ENCODE measurements around the gene CAP1.

The CAP1 gene

DNA sequence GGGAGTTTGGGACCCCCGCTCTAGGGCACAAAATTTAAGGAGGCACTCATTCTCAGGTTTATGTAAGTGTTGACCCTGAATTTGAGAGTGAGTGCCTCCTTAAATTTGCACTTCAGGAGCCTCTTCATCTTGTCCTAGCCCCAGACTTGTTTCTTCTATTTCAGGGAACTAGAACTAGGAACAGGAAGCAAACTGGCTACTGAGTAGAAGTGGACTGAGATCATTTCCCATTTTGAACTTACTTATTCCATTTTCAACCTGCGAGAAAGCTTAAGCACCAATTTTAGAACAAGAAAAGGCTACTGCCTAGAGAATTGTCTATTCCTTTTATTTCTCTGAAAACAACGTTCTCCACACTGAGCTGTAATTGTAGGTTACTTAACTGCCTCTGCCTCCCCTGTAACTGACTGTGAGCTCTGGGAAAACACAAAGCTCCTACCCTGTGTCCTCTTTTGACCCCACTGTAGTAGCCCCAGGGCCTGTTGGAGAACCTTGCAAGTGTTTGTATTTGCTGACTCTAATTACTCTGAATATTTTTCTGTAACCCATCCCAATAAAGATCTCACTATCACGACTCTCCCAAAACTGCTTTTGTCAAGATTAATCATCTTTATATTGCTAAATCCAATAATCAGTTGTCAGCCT, 54.1 kb downstream of the CAP1 start:
- DNase-seq (ENCODE audit: low read depth in 2 of 2, low spot score in 1 of 2): no peak

DNA sequence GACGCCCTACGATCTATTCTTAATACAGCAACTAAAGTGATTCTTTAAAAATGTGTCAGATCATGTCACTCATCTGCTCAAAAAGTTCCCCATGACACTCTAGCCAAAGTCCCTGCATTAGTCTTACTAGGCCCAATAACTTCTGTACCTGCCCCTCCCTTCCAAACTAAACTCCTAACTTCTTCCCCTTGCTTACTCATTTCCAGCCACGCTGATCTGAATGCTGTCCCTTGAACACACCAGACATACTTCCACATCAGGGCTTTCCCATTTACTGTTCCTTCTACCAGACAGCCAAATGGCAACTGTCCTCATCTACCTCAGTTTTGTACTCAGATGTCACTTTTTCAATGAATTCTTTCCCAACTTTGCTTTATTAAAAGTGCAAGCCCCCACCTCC, 55.3 kb downstream of the CAP1 start:
- DNase-seq (ENCODE audit: low read depth in 2 of 2, low spot score in 1 of 2): no peak

GRCh38 chr1:40096646-40096976, 56.1 kb downstream of the CAP1 start:
- no peak for DNase-seq (ENCODE audit: low read depth in 2 of 2, low spot score in 1 of 2)

DNA sequence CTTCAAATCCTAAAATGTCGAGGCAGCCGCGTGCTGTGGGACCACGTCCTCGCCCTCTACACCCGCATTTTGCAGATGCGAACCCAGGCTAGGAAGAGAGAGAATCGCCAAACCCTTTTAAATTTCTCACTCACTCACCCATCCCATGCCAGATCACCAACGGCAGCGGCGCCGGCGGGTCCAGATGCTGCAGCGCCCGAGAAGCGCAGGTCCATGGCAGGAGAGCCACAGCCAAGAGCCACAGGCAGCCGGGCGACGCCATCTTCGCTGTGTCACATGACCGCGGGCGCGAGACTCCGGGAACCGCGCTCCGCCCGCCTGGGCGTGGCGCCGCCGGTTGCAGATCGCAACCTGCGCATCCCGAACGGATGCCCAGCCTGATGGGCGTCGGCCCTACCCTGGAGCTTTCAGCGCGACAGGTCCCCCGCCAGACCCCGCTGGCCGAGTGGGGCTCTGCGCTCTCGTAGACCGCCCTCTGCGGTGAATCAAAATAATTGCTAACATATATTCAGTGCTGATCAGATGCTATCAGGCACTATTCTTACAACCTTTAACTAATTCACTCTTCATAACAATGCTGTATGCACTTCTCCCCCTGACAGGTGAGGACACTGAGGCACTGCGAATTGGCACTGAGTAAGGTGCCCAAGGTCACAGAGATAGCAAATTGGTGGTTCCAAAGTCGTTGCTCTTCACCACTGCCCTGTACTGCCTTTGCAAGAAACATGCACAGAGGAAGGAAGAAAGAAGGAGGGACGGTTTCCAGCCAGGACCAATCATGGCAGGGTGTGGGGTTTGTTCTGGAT, 56.7 kb downstream of the CAP1 start, which contains the start of gene PPT1:
Gene PPT1 (minus strand): TSS at position 276 of the 806 bp plus-strand sequence. CDS start 14 bp downstream, at position 262.
- peak; percentile 35 to 59 for DNase-seq (ENCODE audit: low read depth in 2 of 2, low spot score in 1 of 2)

DNA sequence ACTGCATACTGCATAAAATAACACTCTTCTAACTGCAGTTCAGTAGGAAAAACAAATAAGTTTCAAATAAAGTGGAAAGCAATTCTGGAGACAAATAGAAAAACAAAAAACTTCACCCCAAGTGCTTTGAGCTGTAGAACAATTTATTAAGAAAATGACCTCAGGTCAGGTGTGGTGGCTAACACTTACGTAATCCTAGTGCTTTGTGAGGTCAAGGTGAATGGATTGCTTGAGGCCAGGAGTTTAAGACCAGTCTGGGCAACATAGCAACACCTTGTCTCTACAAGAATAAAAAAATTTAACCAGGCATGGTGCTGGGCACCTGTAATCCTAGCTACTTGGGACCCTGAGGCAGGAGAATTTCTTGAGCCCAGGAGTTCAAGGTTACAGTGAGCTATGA, 61.5 kb downstream of the CAP1 start:
- no peak for DNase-seq (ENCODE audit: low read depth in 2 of 2, low spot score in 1 of 2)

DNA sequence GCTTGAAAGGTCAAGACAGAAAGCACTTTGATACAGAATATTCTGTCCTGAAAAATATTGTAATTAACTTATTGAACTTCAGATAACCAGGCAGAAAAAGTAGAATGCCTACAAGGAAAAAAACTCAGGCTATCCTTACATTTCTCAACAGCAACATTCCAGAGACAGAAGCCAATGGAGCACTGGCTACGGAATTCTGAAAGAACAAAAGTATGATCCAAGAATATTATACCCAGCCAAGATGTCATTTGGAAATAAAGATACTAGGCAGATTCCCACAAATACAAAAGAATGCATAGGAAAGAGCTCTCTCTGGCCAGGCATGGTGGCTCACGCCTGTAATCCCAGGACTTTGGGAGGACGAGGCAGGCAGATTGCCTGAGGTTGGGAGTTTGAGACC, 62.4 kb downstream of the CAP1 start:
- DNase-seq (ENCODE audit: low read depth in 2 of 2, low spot score in 1 of 2): no peak

DNA sequence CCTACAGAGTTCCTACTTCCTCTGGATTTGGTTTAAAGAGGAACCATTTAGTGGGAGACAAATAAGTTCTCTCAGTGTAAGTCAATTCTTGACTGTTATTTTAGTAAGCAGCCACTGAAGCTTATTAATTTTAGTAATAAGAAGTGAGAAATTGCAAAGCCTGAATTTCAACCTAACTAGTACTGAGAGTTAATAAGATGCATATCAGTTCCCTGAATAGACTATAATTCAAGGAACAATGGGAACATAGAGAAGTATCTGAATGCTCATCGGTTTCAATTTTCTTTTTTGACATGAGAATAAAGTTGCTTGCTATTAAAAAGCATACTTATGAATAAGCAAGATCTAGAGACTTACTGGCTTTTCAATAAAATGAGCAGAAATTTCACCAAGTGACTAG, 64.5 kb downstream of the CAP1 start:
- DNase-seq (ENCODE audit: low read depth in 2 of 2, low spot score in 1 of 2): no peak

GRCh38 chr1:40107290-40107959, 66.9 kb downstream of the CAP1 start:
- no peak for DNase-seq (ENCODE audit: low read depth in 2 of 2, low spot score in 1 of 2)

- DNase-seq (ENCODE audit: low read depth in 2 of 2, low spot score in 1 of 2): no peak
Observed at GRCh38 chr1:40110389-40110788, 69.9 kb downstream of the CAP1 start.

DNA sequence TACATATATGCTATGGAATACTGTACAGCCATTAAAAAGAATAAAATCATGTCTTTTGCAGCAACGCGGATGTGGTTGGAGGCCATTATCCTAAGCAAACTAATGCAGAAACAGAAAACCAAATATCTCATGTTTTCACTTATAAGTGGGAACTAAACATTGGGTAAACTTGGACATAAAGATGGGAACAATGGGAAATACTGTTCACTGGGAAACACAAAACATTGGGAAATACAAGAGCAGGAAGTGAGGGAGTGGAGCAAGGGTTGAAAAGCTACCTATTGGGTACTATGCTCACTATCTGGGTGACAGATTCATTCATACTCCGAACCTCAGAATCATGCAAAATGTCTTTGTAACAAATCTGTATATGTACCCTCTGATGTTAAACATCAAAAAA, 73.9 kb downstream of the CAP1 start:
- DNase-seq (ENCODE audit: low read depth in 2 of 2, low spot score in 1 of 2): no peak

DNA sequence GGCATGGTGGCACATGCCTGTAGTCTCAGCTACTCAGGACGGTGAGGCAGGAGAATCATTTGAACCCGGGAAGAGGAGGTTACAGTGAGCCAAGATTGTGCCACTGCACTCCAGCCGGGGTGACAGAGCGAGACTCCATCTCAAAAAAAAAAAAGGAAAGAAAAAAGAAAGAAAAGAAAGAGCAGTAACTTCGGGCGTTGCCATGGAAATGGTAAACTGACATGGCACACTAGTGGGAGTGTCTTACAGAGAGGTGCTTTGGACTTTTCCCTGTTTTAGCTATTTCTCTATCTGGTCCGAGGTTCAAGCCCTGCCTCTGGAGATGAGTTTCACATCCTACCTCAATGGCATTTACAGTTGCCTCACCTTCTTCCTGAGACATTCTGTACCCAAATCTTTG, 79.6 kb downstream of the CAP1 start:
- DNase-seq (ENCODE audit: low read depth in 2 of 2, low spot score in 1 of 2): no peak
